Left lung (tissue), 10 donors: ENCODE data around the gene DHX32. TPM values are rescaled to one million over a fixed set of nuclear protein-coding genes. Genes with fewer than 3 reads are reported as not detected.
"Not testable (repeated sequence)": the region's sequence is repeated elsewhere in the genome, so short reads cannot be mapped to it uniquely, and the experiment has no call there.

Experiments
- ATAC-seq: fragments of 200-7000 bp; cut with Tn5 transposase; one replicate; pipeline ENCODE4 v1.9.1; 2020; ENCODE audit warnings: moderate library complexity
- DNase-seq, 4 donors: peaks; one replicate each; pipeline ENCODE4 v3.0.0-alpha.2; 2013 to 2020
- H3K27ac ChIP-seq, 2 donors: fragments of 200-600 bp; sonication (generic) in 1 of 2; one replicate each; pipeline versions ENCODE4 v1.5.0 to v1.8.0; 2020 to 2021
- H3K27me3 ChIP-seq, 2 donors: fragments of 200-600 bp; sonication (generic) in 1 of 2; one replicate each; pipeline versions ENCODE4 v1.5.0 to v1.8.0; 2020 to 2021
- H3K36me3 ChIP-seq, 2 donors: fragments of 200-600 bp; sonication (generic) in 1 of 2; one replicate each; pipeline versions ENCODE4 v1.5.0 to v1.8.0; 2020 to 2021
- H3K4me1 ChIP-seq, 2 donors: fragments of 200-600 bp; one replicate each; pipeline ENCODE4 v1.8.0; 2021
- H3K4me3 ChIP-seq, 2 donors: fragments of 200-600 bp; sonication (generic) in 1 of 2; one replicate each; pipeline versions ENCODE4 v1.5.0 to v1.8.0; 2020 to 2021; ENCODE audit warnings: mild to moderate bottlenecking in 1 of 2
- H3K9me3 ChIP-seq, 2 donors: fragments of 200-600 bp; sonication (generic) in 1 of 2; one replicate each; pipeline versions ENCODE4 v1.5.0 to v1.8.0; 2020 to 2021
- CTCF ChIP-seq, 2 donors: fragments of 200-600 bp; sonication (generic) in 1 of 2; IDR thresholded peaks; one replicate each; pipeline versions ENCODE4 v1.5.0 to v1.8.0; 2021; ENCODE audit warnings: antibody characterized with exemption in 2 of 2
- intact Hi-C, 2 donors: fragments of 100-400 bp; cut with DNase I; formaldehyde crosslinking; loops; one replicate each; pipeline versions ENCODE4 v1.11.2 to v1.14.2; 2022
- polyA plus RNA-seq, 6 donors: library from polyadenylated mRNA; unstranded; fragments of 120-200 nt; gene quantifications; one replicate each; pipeline ENCODE4 v1.2.1, GENCODE V29; 2013; ENCODE audit not compliant: insufficient read length in 6 of 6
- total RNA-seq, 2 donors: library from RNA; stranded (reverse); fragmentation: NEBNext Ultra II Directional; extraction: Animal tissue kit (Norgen Biotek cat#: 25700); gene quantifications; one replicate each; pipeline ENCODE4 v1.2.1, GENCODE V29; 2021
- donor health status: DM: no; HTN: yes; CAD: no.
- donor health status: DM: no; HTN: no; CAD: no.

Gene DHX32
- total and polyA plus RNA-seq, 8 donors, result 26.2 to 32.0 (median 27.7) TPM

GRCh38 chr10:125892402-125892801 is 11.3 kb upstream of the DHX32 start:
- DNase-seq, H3K27ac ChIP-seq, ATAC-seq, H3K9me3 ChIP-seq, H3K27me3 ChIP-seq, H3K4me3 ChIP-seq, intact Hi-C loops, H3K36me3 ChIP-seq: not testable (repeated sequence)
- H3K4me1 ChIP-seq, result peaks cover 0 to 13% of the 10 kb centered on the region in 2 donors

GRCh38 chr10:125889441-125889840 is 8.3 kb upstream of the DHX32 start:
- intact Hi-C loops, H3K27ac ChIP-seq, H3K9me3 ChIP-seq, H3K27me3 ChIP-seq, H3K4me1 ChIP-seq, H3K4me3 ChIP-seq, H3K36me3 ChIP-seq, DNase-seq: not testable (repeated sequence)
- ATAC-seq, result peak; percentile 79

GRCh38 chr10:125886914-125887512 is 5.9 kb upstream of the DHX32 start:
- no peak for DNase-seq
- H3K27me3 ChIP-seq, result no peaks in the 10 kb centered on the region
- intact Hi-C loops, result no loop called here

GRCh38 chr10:125883211-125883610 is 2.1 kb upstream of the DHX32 start:
- no peak for TF ChIP-seq CTCF (IDR thresholded peaks at IDR 0.05)
- Histone ChIP-seq H3K36me3 (no peaks in the 10 kb centered on the region), H3K27me3 (no peaks in the 10 kb centered on the region), H3K4me3 (no peak overlapping the region), H3K9me3 (no peaks in the 10 kb centered on the region), H3K4me1 (no peaks in the 10 kb centered on the region), H3K27ac (no peak overlapping the region)
- DNase-seq (no peak), ATAC-seq (peak; percentile 23)
- intact Hi-C loops, result no loop called here

More at GRCh38 chr10:125886914-125887512, 5.9 kb upstream of the DHX32 start:
- no peak for TF ChIP-seq CTCF (IDR thresholded peaks at IDR 0.05)
- no peaks in the 10 kb centered on the region for H3K4me1 ChIP-seq
- ATAC-seq, result no peak
- H3K4me3 ChIP-seq, result no peak overlapping the region
- no peak overlapping the region for H3K27ac ChIP-seq
- no peaks in the 10 kb centered on the region for H3K9me3 ChIP-seq
- no peaks in the 10 kb centered on the region for H3K36me3 ChIP-seq

- Histone ChIP-seq H3K4me3 (no peak overlapping the region), H3K4me1 (no peaks in the 10 kb centered on the region), H3K9me3 (no peaks in the 10 kb centered on the region), H3K36me3 (no peaks in the 10 kb centered on the region), H3K27me3 (no peaks in the 10 kb centered on the region), H3K27ac (no peak overlapping the region)
- DNase-seq, result no peak
- peak; percentile 65 for ATAC-seq
- intact Hi-C loops, result no loop called here
- no peak for TF ChIP-seq CTCF (IDR thresholded peaks at IDR 0.05)
Measured at GRCh38 chr10:125882596-125882995, 1.5 kb upstream of the DHX32 start.

- H3K4me3 ChIP-seq, result no peak overlapping the region
- DNase-seq, result no peak
- no peaks in the 10 kb centered on the region for H3K27me3 ChIP-seq
- peaks cover 0 to 10% of the 10 kb centered on the region in 2 donors for H3K9me3 ChIP-seq
- intact Hi-C loops, result no loop called here
- H3K36me3 ChIP-seq, result peaks cover 0 to 9% of the 10 kb centered on the region in 2 donors
- no peak for TF ChIP-seq CTCF (IDR thresholded peaks at IDR 0.05)
- H3K4me1 ChIP-seq, result no peaks in the 10 kb centered on the region
- H3K27ac ChIP-seq, result no peak overlapping the region
- ATAC-seq, result no peak
Measured at GRCh38 chr10:125880719-125881118, 373 bp downstream of the DHX32 start.
